ENCODE data around the gene LSAMP.

DNA sequence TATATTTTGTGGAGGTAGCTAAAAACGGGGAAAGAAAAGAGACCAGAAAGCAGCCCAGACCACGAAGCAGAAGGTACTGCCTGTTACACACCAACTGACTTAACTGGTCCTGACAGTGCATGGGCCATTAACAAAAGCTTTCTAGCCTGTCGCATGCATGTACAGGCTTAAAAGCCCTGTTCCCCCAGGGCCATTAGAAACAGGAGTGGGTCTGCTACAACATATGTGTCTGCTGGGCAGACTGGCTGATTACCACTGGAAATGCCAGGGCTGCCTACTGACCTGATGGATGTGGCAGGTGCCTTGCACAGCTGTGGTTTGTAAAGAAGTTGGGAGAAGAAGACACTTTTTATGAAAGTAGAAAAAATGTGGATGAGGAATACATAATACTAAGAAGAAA is 684.6 kb downstream of the LSAMP start:
- TF ChIP-seq, protein P1, sequence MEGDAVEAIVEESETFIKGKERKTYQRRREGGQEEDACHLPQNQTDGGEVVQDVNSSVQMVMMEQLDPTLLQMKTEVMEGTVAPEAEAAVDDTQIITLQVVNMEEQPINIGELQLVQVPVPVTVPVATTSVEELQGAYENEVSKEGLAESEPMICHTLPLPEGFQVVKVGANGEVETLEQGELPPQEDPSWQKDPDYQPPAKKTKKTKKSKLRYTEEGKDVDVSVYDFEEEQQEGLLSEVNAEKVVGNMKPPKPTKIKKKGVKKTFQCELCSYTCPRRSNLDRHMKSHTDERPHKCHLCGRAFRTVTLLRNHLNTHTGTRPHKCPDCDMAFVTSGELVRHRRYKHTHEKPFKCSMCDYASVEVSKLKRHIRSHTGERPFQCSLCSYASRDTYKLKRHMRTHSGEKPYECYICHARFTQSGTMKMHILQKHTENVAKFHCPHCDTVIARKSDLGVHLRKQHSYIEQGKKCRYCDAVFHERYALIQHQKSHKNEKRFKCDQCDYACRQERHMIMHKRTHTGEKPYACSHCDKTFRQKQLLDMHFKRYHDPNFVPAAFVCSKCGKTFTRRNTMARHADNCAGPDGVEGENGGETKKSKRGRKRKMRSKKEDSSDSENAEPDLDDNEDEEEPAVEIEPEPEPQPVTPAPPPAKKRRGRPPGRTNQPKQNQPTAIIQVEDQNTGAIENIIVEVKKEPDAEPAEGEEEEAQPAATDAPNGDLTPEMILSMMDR (conservative IDR thresholded peaks at IDR 0.05; ENCODE audit: low read depth in 2 of 2) = no peak
- TF ChIP-seq EZH2phosphoT487 (IDR thresholded peaks at IDR 0.05; ENCODE audit: unreplicated experiment) = no peak
- no peak for TF ChIP-seq POLR2AphosphoS5 (IDR thresholded peaks at IDR 0.05; ENCODE audit: low read depth)
